Lung (tissue), 12 donors: ENCODE data around the gene NDUFAF7. TPM values are rescaled to one million over a fixed set of nuclear protein-coding genes. Genes with fewer than 3 reads are reported as not detected.
"Not testable (repeated sequence)": the region's sequence is repeated elsewhere in the genome, so short reads cannot be mapped to it uniquely, and the experiment has no call there.

Experiments used
- ATAC-seq: fragments of 200-7000 bp; cut with Tn5 transposase; one replicate; pipeline ENCODE4 v1.9.1; 2020; ENCODE audit warnings: moderate number of reproducible peaks; ENCODE audit not compliant: insufficient read depth, low FRiP score
- DNase-seq, 3 donors: peaks; one replicate each; pipeline ENCODE4 v3.0.0-alpha.2; 2013 to 2017
- H3K27ac ChIP-seq, 2 donors: one replicate each; pipeline ENCODE4 v1.5.1; 2013; ENCODE audit warnings: mild to moderate bottlenecking in 2 of 2, moderate library complexity in 2 of 2, control low read depth in 1 of 2, inconsistent platforms in 1 of 2, low read depth in 1 of 2, low read length in 1 of 2
- H3K27me3 ChIP-seq, 3 donors: one replicate each; pipeline ENCODE4 v1.5.1; 2013; ENCODE audit warnings: low read length in 2 of 3; ENCODE audit not compliant: control insufficient read depth in 3 of 3, insufficient read depth in 3 of 3
- H3K36me3 ChIP-seq, 4 donors: one replicate each; pipeline ENCODE4 v1.5.1; 2013; ENCODE audit warnings: low read length in 4 of 4, mild to moderate bottlenecking in 1 of 4, moderate library complexity in 1 of 4; ENCODE audit not compliant: control insufficient read depth in 4 of 4, insufficient read depth in 4 of 4
- H3K4me1 ChIP-seq, 5 donors: one replicate each; pipeline ENCODE4 v1.5.1; 2013; ENCODE audit warnings: low read length in 5 of 5, mild to moderate bottlenecking in 2 of 5, moderate library complexity in 1 of 5; ENCODE audit not compliant: control insufficient read depth in 5 of 5, insufficient read depth in 5 of 5
- H3K4me3 ChIP-seq: one replicate; pipeline ENCODE4 v1.5.1; 2013; ENCODE audit warnings: mild to moderate bottlenecking, control low read depth, moderate library complexity
- H3K9ac ChIP-seq, 2 donors: one replicate each; pipeline ENCODE4 v1.5.1; 2013; ENCODE audit warnings: low read length in 2 of 2, control low read depth in 1 of 2; ENCODE audit not compliant: insufficient read depth in 1 of 2
- H3K9me3 ChIP-seq, 4 donors: one replicate each; pipeline ENCODE4 v1.5.1; 2013; ENCODE audit warnings: low read length in 3 of 4, mild to moderate bottlenecking in 1 of 4, moderate library complexity in 1 of 4; ENCODE audit not compliant: control insufficient read depth in 4 of 4, insufficient read depth in 3 of 4
- CTCF ChIP-seq: IDR thresholded peaks from 2 replicates; pipeline ENCODE4 v1.5.1; 2012; ENCODE audit warnings: mild to moderate bottlenecking; ENCODE audit errors: control extremely low read depth, extremely low read depth
- WGBS, 2 donors: extraction: QIAGEN DNeasy Blood & Tissue Kit; methylation state at CpG; one replicate each; pipeline ENCODE4 v1.1.7; 2013; 5-methylcytosine and 5-hydroxymethylcytosine counted together
- polyA plus RNA-seq, 2 donors: library from polyadenylated mRNA; stranded (reverse); fragments of 200-250 nt; gene quantifications; one replicate each; pipeline ENCODE4 v1.2.1, GENCODE V29; 2013
- total RNA-seq, 2 donors: library from RNA; depleted of rRNA in 1 of 2; stranded (reverse); fragments of >200 nt in 1 of 2; gene quantifications; one replicate each; pipeline ENCODE4 v1.2.1, GENCODE V29; 2014 to 2021
- donor health status: control.
- donor health status: control.
- donor health status: Bipolar disorder and iron deficiency.
- donor health status: healthy.
- donor health status: DM: yes; HTN: yes; CAD: no.

Gene NDUFAF7
- total and polyA plus RNA-seq, 4 donors, result 9.2 to 25.3 (median 14.7) TPM

GRCh38 chr2:37205689-37206341, 25.6 kb upstream of the NDUFAF7 start:
- DNase-seq (no peak), ATAC-seq (no peak)
- Histone ChIP-seq H3K9ac (no peak overlapping the region), H3K27ac (no peak overlapping the region), H3K27me3 (no peaks in the 10 kb centered on the region), H3K4me1 (no peaks in the 10 kb centered on the region), H3K9me3 (peaks cover 1 to 13% (median 6%) of the 10 kb centered on the region in 4 donors), H3K36me3 (peaks cover 14 to 92% (median 50%) of the 10 kb centered on the region in 4 donors), H3K4me3 (no peak overlapping the region)
- no peak for TF ChIP-seq CTCF
- 92 to 97% methylated on average over 5 of the region's 5 CpGs for WGBS, 2 donors

DNA sequence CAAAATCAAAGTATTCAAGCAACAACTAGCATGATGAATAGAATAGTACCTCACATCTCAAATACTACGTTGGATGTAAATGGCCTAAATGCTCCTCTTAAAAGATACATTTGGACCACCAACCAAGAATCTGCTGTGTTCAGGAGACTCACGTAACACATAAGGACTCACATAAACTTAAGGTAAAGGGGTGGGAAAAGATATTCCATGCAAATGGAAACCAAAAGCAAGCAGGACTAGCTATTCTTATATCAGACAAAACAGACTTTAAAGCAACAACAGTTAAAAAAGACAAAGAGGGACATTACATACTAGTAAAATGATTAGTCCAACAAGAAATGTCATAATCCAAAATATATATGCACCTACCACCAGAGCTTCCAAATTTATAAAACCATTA, 24.7 kb upstream of the NDUFAF7 start:
- Histone ChIP-seq H3K9me3 (peaks cover 1 to 13% (median 6%) of the 10 kb centered on the region in 4 donors), H3K36me3 (peaks cover 13 to 95% (median 59%) of the 10 kb centered on the region in 4 donors)
- not testable (repeated sequence) for H3K4me1 ChIP-seq, ATAC-seq, H3K4me3 ChIP-seq, H3K27ac ChIP-seq, H3K27me3 ChIP-seq, H3K9ac ChIP-seq, DNase-seq
- WGBS, 2 donors, result 96% methylated on average over 2 of the region's 2 CpGs

- DNase-seq (no peak), ATAC-seq (no peak)
- H3K4me1 ChIP-seq, result no peaks in the 10 kb centered on the region
- H3K36me3 ChIP-seq, result peaks cover 8 to 66% (median 54%) of the 10 kb centered on the region in 4 donors
- no peaks in the 10 kb centered on the region for H3K27me3 ChIP-seq
- TF ChIP-seq CTCF, result no peak
- no peak overlapping the region for H3K27ac ChIP-seq
- H3K9me3 ChIP-seq, result peaks cover 0 to 3% (median 2%) of the 10 kb centered on the region in 4 donors
- no peak overlapping the region for H3K4me3 ChIP-seq
- H3K9ac ChIP-seq, result no peak overlapping the region
Measured at GRCh38 chr2:37211212-37211611, 20.2 kb upstream of the NDUFAF7 start.

DNA sequence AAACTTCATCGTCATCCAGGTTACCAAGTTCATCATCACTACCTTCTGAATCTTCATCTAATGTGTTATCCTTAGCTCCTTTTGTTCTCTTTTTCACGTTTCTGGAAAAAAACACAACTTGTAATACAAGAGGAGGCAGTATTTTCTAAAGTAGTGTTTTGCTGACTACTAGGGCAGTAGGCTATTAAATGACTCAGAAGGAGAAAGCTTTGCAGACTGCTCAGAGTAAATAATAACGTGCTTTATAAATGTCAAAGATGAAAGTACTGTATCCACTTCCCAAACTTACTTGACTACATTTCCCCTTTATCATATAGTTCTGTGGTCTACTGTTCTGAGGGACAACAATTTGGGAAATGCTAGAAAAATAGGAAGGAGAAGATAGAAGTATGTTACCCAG, 19.5 kb upstream of the NDUFAF7 start:
- no peak overlapping the region for H3K4me3 ChIP-seq
- peaks cover 5 to 65% (median 54%) of the 10 kb centered on the region in 4 donors for H3K36me3 ChIP-seq
- TF ChIP-seq CTCF, result no peak
- no peaks in the 10 kb centered on the region for H3K4me1 ChIP-seq
- WGBS, 2 donors, result 86 to 90% methylated on average over 3 of the region's 3 CpGs
- H3K9me3 ChIP-seq, result peaks cover 0 to 3% (median 1%) of the 10 kb centered on the region in 4 donors
- ATAC-seq (no peak), DNase-seq (no peak)
- no peaks in the 10 kb centered on the region for H3K27me3 ChIP-seq
- H3K9ac ChIP-seq, result no peak overlapping the region
- no peak overlapping the region for H3K27ac ChIP-seq
